BLaER1 (cell line): ENCODE data around the gene IL13RA2.

ENCODE experiments used
- H3K27ac ChIP-seq: shearing (Covaris generic); formaldehyde crosslinking; 2 replicates; pipeline ENCODE4 v1.8.1; 2022
- H3K27me3 ChIP-seq: shearing (Covaris generic); formaldehyde crosslinking; 2 replicates; pipeline ENCODE4 v1.8.1; 2022
- H3K36me3 ChIP-seq: shearing (Covaris generic); formaldehyde crosslinking; 2 replicates; pipeline ENCODE4 v1.8.1; 2022
- H3K4me1 ChIP-seq: shearing (Covaris generic); formaldehyde crosslinking; 2 replicates; pipeline ENCODE4 v1.8.1; 2022
- H3K4me2 ChIP-seq: shearing (Covaris generic); formaldehyde crosslinking; 2 replicates; pipeline ENCODE4 v1.8.1; 2022
- H3K4me3 ChIP-seq: shearing (Covaris generic); formaldehyde crosslinking; 2 replicates; pipeline ENCODE4 v1.8.1; 2022
- H3K9ac ChIP-seq: shearing (Covaris generic); formaldehyde crosslinking; 2 replicates; pipeline ENCODE4 v1.8.1; 2022
- H3K9me3 ChIP-seq: shearing (Covaris generic); formaldehyde crosslinking; 2 replicates; pipeline ENCODE4 v1.8.1; 2022
- H4K20me1 ChIP-seq: shearing (Covaris generic); formaldehyde crosslinking; 2 replicates; pipeline ENCODE4 v1.8.1; 2022
- Cebpa-rat ChIP-seq: shearing (Covaris generic); IDR thresholded peaks from 2 replicates; pipeline ENCODE4 v1.8.1; 2022

The IL13RA2 gene

GRCh38 chrX:115031989-115032388 is 14.6 kb upstream of the IL13RA2 start:
- H4K20me1 ChIP-seq, result no peaks in the 10 kb centered on the region
- no peak for TF ChIP-seq Cebpa-rat
- H3K4me3 ChIP-seq, result no peak overlapping the region
- peaks cover 82% of the 10 kb centered on the region for H3K27me3 ChIP-seq
- H3K9ac ChIP-seq, result no peak overlapping the region
- no peak overlapping the region for H3K27ac ChIP-seq
- no peak overlapping the region for H3K4me2 ChIP-seq
- no peaks in the 10 kb centered on the region for H3K36me3 ChIP-seq
- H3K9me3 ChIP-seq, result no peaks in the 10 kb centered on the region
- H3K4me1 ChIP-seq, result peaks cover 16% of the 10 kb centered on the region

GRCh38 chrX:115030625-115031024 is 13.2 kb upstream of the IL13RA2 start:
- Histone ChIP-seq H3K27me3 (peaks cover 80% of the 10 kb centered on the region), H3K4me3 (no peak overlapping the region), H4K20me1 (no peaks in the 10 kb centered on the region), H3K9me3 (no peaks in the 10 kb centered on the region), H3K36me3 (no peaks in the 10 kb centered on the region), H3K4me2 (peak overlapping the region; percentile 53), H3K27ac (peak overlapping the region; percentile 3; the same call in 1 of the 2 replicates), H3K9ac (no peak overlapping the region), H3K4me1 (peaks cover 16% of the 10 kb centered on the region)
- TF ChIP-seq Cebpa-rat, result no peak

- Histone ChIP-seq H3K9me3 (no peaks in the 10 kb centered on the region), H3K4me1 (peaks cover 16% of the 10 kb centered on the region), H4K20me1 (no peaks in the 10 kb centered on the region), H3K27ac (peak overlapping the region; percentile 9; the same call in 1 of the 2 replicates), H3K4me3 (no peak overlapping the region), H3K27me3 (peaks cover 81% of the 10 kb centered on the region), H3K9ac (no peak overlapping the region), H3K4me2 (peak overlapping the region; percentile 53), H3K36me3 (no peaks in the 10 kb centered on the region)
- no peak for TF ChIP-seq Cebpa-rat
Measured at GRCh38 chrX:115029869-115030570, 12.6 kb upstream of the IL13RA2 start.

- Histone ChIP-seq H3K27ac (no peak overlapping the region), H3K36me3 (no peaks in the 10 kb centered on the region), H3K9me3 (no peaks in the 10 kb centered on the region), H4K20me1 (no peaks in the 10 kb centered on the region), H3K9ac (no peak overlapping the region), H3K4me3 (no peak overlapping the region), H3K27me3 (peaks cover 78% of the 10 kb centered on the region), H3K4me2 (peak overlapping the region; percentile 53; the same call in 1 of the 2 replicates), H3K4me1 (peaks cover 16% of the 10 kb centered on the region)
- TF ChIP-seq Cebpa-rat, result no peak
Measured at GRCh38 chrX:115029440-115029839, 12.0 kb upstream of the IL13RA2 start.

GRCh38 chrX:115023811-115024210 is 6.4 kb upstream of the IL13RA2 start:
- no peak overlapping the region for H3K4me3 ChIP-seq
- no peak overlapping the region for H3K27ac ChIP-seq
- H3K27me3 ChIP-seq, result peaks cover 46% of the 10 kb centered on the region; the same call in 1 of the 2 replicates
- no peak overlapping the region for H3K9ac ChIP-seq
- no peaks in the 10 kb centered on the region for H3K4me1 ChIP-seq
- TF ChIP-seq Cebpa-rat, result no peak
- H3K4me2 ChIP-seq, result no peak overlapping the region
- no peaks in the 10 kb centered on the region for H4K20me1 ChIP-seq
- no peaks in the 10 kb centered on the region for H3K9me3 ChIP-seq
- H3K36me3 ChIP-seq, result no peaks in the 10 kb centered on the region

GRCh38 chrX:115023139-115023538 is 5.7 kb upstream of the IL13RA2 start:
- no peak overlapping the region for H3K9ac ChIP-seq
- H3K4me3 ChIP-seq, result no peak overlapping the region
- H3K27ac ChIP-seq, result no peak overlapping the region
- H4K20me1 ChIP-seq, result no peaks in the 10 kb centered on the region
- H3K9me3 ChIP-seq, result no peaks in the 10 kb centered on the region
- no peaks in the 10 kb centered on the region for H3K4me1 ChIP-seq
- no peak overlapping the region for H3K4me2 ChIP-seq
- TF ChIP-seq Cebpa-rat, result no peak
- no peaks in the 10 kb centered on the region for H3K36me3 ChIP-seq
- peaks cover 40% of the 10 kb centered on the region; the same call in 1 of the 2 replicates for H3K27me3 ChIP-seq

- Histone ChIP-seq H3K9me3 (no peaks in the 10 kb centered on the region), H4K20me1 (no peaks in the 10 kb centered on the region), H3K4me3 (no peak overlapping the region), H3K9ac (no peak overlapping the region), H3K4me1 (no peaks in the 10 kb centered on the region), H3K4me2 (no peak overlapping the region), H3K27ac (no peak overlapping the region), H3K27me3 (peaks cover 42% of the 10 kb centered on the region; the same call in 1 of the 2 replicates), H3K36me3 (no peaks in the 10 kb centered on the region)
- TF ChIP-seq Cebpa-rat, result no peak
Measured at GRCh38 chrX:115021121-115021520, 3.7 kb upstream of the IL13RA2 start.

GRCh38 chrX:115018944-115019343 is 1.5 kb upstream of the IL13RA2 start:
- H3K4me2 ChIP-seq, result no peak overlapping the region
- TF ChIP-seq Cebpa-rat, result no peak

GRCh38 chrX:115018040-115018647 is 728 bp upstream of the IL13RA2 start:
- H3K4me2 ChIP-seq, result no peak overlapping the region
- no peak overlapping the region for H3K27ac ChIP-seq
- no peaks in the 10 kb centered on the region for H3K4me1 ChIP-seq
- H3K9me3 ChIP-seq, result no peaks in the 10 kb centered on the region
- H3K36me3 ChIP-seq, result no peaks in the 10 kb centered on the region
- no peaks in the 10 kb centered on the region for H4K20me1 ChIP-seq
- TF ChIP-seq Cebpa-rat, result no peak
- no peak overlapping the region for H3K9ac ChIP-seq
- H3K4me3 ChIP-seq, result no peak overlapping the region
- peaks cover 56% of the 10 kb centered on the region for H3K27me3 ChIP-seq

More at GRCh38 chrX:115018944-115019343, 1.5 kb upstream of the IL13RA2 start:
- no peak overlapping the region for H3K4me3 ChIP-seq
- H3K4me1 ChIP-seq, result no peaks in the 10 kb centered on the region
- no peaks in the 10 kb centered on the region for H3K36me3 ChIP-seq
- peaks cover 52% of the 10 kb centered on the region for H3K27me3 ChIP-seq
- H3K9me3 ChIP-seq, result no peaks in the 10 kb centered on the region
- H3K27ac ChIP-seq, result no peak overlapping the region
- H3K9ac ChIP-seq, result no peak overlapping the region
- no peaks in the 10 kb centered on the region for H4K20me1 ChIP-seq

- Histone ChIP-seq H3K4me3 (no peak overlapping the region), H4K20me1 (no peaks in the 10 kb centered on the region), H3K4me2 (no peak overlapping the region), H3K27me3 (peaks cover 74% of the 10 kb centered on the region), H3K27ac (no peak overlapping the region), H3K9me3 (no peaks in the 10 kb centered on the region), H3K36me3 (no peaks in the 10 kb centered on the region), H3K9ac (no peak overlapping the region), H3K4me1 (no peaks in the 10 kb centered on the region)
- no peak for TF ChIP-seq Cebpa-rat
Measured at GRCh38 chrX:115013705-115014104, 3.7 kb downstream of the IL13RA2 start.
